ENCODE results near the gene ELF1. TPM values are rescaled to one million over a fixed set of nuclear protein-coding genes. Genes with fewer than 3 reads are reported as not detected.

ELF1 gene
- total and polyA plus RNA-seq, 10 of the 15 experiments (the other 5 are each of a cell fraction or from before 2014, with no cell fraction given): 43.3 to 97.6 (median 55.7) TPM

DNA sequence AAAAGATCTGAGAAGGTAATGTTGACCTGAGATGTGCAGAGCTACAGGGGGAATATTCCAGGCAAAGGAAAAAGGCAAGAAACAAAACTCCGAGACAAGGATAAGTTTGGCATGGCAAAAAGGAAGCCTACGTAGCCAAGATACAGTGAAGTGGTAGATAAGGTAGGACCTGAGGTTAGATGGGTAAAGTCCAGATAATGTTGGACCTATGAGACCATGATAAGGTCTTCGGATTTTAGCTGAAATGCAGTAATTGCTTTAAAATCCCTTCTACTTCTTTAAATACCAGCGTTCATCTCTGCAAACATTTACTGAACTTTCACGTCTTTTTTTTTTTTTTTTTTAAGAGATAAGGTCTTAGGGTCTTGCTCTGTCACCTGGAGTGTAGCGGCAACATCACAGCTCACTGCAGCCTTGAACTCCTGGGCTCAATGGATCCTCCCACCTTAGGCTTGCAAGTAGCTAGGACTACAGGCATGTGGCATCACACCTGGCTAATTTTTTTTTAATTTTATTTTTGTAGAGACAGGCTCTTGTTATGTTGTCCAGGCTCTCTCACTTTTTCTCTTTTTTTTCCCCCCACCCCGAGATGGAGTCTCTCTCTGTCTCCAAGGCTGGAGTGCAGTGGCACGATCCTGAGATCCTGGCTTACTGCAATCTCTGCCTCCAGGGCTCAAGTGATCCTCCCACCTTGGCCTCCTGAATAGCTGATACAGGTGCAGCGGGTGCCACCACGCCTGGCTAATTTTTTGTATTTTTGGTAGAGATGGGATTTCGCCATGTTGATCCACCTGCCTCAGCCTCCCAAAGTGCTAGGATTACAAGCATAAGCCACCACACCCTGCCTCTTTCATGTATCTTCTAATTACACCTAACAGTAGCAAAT, 38.0 kb upstream of the ELF1 start (continued):
- TF ChIP-seq, protein P1, sequence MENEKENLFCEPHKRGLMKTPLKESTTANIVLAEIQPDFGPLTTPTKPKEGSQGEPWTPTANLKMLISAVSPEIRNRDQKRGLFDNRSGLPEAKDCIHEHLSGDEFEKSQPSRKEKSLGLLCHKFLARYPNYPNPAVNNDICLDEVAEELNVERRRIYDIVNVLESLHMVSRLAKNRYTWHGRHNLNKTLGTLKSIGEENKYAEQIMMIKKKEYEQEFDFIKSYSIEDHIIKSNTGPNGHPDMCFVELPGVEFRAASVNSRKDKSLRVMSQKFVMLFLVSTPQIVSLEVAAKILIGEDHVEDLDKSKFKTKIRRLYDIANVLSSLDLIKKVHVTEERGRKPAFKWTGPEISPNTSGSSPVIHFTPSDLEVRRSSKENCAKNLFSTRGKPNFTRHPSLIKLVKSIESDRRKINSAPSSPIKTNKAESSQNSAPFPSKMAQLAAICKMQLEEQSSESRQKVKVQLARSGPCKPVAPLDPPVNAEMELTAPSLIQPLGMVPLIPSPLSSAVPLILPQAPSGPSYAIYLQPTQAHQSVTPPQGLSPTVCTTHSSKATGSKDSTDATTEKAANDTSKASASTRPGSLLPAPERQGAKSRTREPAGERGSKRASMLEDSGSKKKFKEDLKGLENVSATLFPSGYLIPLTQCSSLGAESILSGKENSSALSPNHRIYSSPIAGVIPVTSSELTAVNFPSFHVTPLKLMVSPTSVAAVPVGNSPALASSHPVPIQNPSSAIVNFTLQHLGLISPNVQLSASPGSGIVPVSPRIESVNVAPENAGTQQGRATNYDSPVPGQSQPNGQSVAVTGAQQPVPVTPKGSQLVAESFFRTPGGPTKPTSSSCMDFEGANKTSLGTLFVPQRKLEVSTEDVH (IDR thresholded peaks at IDR 0.05; ENCODE audit: low read depth, partially characterized antibody): no peak
- TF ChIP-seq NR2C2 (IDR thresholded peaks at IDR 0.05; ENCODE audit: borderline replicate concordance, control insufficient read depth, insufficient read length, low read depth) (no peak), TBL1XR1 (IDR thresholded peaks at IDR 0.05; ENCODE audit: low read depth, low read length) (no peak)

DNA sequence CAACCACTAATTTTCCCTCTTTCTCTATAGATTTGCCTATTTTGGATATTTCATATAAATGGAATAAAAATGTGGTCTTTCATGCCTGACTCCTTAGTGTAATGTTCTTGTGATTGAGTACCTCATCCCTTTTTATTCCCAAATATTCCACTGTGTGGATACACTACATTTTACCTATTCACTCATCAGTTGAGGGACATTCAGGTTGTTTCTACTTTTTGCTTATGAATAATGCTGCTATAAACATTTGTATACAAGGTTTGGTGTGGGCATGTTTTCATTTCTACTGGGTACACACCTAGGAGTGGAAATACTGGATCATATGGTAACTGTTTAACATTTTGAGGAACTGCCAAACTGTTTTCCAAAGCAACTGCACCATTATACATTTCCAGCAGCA, 37.1 kb upstream of the ELF1 start:
- intact Hi-C loops (cut with micrococcal nuclease; ENCODE audit: unreplicated experiment): loop anchor here (5.0 kb wide), 1 partner anchor 84 kb away; no protein-coding TSS in a partner anchor
- FAIRE-seq (no peak), ATAC-seq (no peak), DNase-seq (ENCODE audit: low read depth, low spot score) (no peak)
- H4K20me1 ChIP-seq (ENCODE audit: control insufficient read depth, insufficient read depth): no peaks in the 10 kb centered on the region
- ChIA-PET CTCF (interaction anchor here (0.6 to 5.2 kb wide), 17 partner anchors 8 to 1021 kb away, joined by 3 to 129 read pairs (median 9); partner anchors contain the start of gene ELF1), POLR2A (interaction anchor here (1.3 to 3.1 kb wide), 3 partner anchors 42 to 82 kb away, joined by 5 to 14 read pairs (median 5); no protein-coding TSS in a partner anchor), RAD21 (ENCODE audit: unreplicated experiment) (interaction anchor here (0.9 to 9.9 kb wide), 6 partner anchors 39 to 83 kb away, joined by 3 to 172 read pairs (median 14); no protein-coding TSS in a partner anchor), SMC1A (ENCODE audit: uncharacterized antibody, unreplicated experiment) (interaction anchor here (0.6 to 4.0 kb wide), 10 partner anchors 36 to 176 kb away, joined by 3 to 42 read pairs (median 4); partner anchors contain the start of gene ELF1)
- TF ChIP-seq, protein P2, sequence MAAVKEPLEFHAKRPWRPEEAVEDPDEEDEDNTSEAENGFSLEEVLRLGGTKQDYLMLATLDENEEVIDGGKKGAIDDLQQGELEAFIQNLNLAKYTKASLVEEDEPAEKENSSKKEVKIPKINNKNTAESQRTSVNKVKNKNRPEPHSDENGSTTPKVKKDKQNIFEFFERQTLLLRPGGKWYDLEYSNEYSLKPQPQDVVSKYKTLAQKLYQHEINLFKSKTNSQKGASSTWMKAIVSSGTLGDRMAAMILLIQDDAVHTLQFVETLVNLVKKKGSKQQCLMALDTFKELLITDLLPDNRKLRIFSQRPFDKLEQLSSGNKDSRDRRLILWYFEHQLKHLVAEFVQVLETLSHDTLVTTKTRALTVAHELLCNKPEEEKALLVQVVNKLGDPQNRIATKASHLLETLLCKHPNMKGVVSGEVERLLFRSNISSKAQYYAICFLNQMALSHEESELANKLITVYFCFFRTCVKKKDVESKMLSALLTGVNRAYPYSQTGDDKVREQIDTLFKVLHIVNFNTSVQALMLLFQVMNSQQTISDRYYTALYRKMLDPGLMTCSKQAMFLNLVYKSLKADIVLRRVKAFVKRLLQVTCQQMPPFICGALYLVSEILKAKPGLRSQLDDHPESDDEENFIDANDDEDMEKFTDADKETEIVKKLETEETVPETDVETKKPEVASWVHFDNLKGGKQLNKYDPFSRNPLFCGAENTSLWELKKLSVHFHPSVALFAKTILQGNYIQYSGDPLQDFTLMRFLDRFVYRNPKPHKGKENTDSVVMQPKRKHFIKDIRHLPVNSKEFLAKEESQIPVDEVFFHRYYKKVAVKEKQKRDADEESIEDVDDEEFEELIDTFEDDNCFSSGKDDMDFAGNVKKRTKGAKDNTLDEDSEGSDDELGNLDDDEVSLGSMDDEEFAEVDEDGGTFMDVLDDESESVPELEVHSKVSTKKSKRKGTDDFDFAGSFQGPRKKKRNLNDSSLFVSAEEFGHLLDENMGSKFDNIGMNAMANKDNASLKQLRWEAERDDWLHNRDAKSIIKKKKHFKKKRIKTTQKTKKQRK (IDR thresholded peaks at IDR 0.05; ENCODE audit: low read depth, low read length): no peak
- TF ChIP-seq PAX5 (IDR thresholded peaks at IDR 0.05; ENCODE audit: borderline replicate concordance, low read depth, low read length): no peak
- TF ChIP-seq, protein P3, sequence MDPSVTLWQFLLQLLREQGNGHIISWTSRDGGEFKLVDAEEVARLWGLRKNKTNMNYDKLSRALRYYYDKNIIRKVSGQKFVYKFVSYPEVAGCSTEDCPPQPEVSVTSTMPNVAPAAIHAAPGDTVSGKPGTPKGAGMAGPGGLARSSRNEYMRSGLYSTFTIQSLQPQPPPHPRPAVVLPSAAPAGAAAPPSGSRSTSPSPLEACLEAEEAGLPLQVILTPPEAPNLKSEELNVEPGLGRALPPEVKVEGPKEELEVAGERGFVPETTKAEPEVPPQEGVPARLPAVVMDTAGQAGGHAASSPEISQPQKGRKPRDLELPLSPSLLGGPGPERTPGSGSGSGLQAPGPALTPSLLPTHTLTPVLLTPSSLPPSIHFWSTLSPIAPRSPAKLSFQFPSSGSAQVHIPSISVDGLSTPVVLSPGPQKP (IDR thresholded peaks at IDR 0.05; ENCODE audit: low read depth, low read length): no peak
- no peak for TF ChIP-seq HDAC2 (IDR thresholded peaks at IDR 0.05)
- TF ChIP-seq RB1 (IDR thresholded peaks at IDR 0.05; ENCODE audit: borderline replicate concordance): no peak
- TF ChIP-seq ZNF384 (IDR thresholded peaks at IDR 0.05; ENCODE audit: borderline replicate concordance, low read depth, low read length): no peak
- TF ChIP-seq ESRRA (IDR thresholded peaks at IDR 0.05; ENCODE audit: low read length): no peak
- no peak for TF ChIP-seq ZZZ3 (IDR thresholded peaks at IDR 0.05; ENCODE audit: control insufficient read depth, insufficient read length, low read depth)
- TF ChIP-seq CBX5 (IDR thresholded peaks at IDR 0.05; ENCODE audit: low read depth): no peak
- BruUV-seq (replicated peaks): no TSS peak
- in situ Hi-C loops (cut with MboI): loop anchor here (5.0 kb wide), 1 partner anchor 79 kb away; no protein-coding TSS in a partner anchor
- no peak overlapping the region for H2AFZ ChIP-seq (ENCODE audit: control insufficient read depth, low read depth, low read length)
- no peak overlapping the region for H3K27ac ChIP-seq (ENCODE audit: control insufficient read depth, insufficient read depth)
- H3K9ac ChIP-seq (ENCODE audit: control insufficient read depth, insufficient read depth, low read length): no peak overlapping the region
- peaks cover 2% of the 10 kb centered on the region; the same call in 1 of the 2 replicates for H3K4me1 ChIP-seq (ENCODE audit: control insufficient read depth, insufficient read depth, low read length)
- peaks cover 84% of the 10 kb centered on the region for H3K79me2 ChIP-seq (ENCODE audit: control insufficient read depth, insufficient read depth, low read length)
- H3K27me3 ChIP-seq (replicated peaks in 1 of 2; ENCODE audit: control insufficient read depth in 2 of 2, insufficient read depth in 2 of 2, low read length in 1 of 2): no peaks in the 10 kb centered on the region
- peak overlapping the region; percentile 17; the same call in 1 of the 2 replicates for H3K4me2 ChIP-seq (ENCODE audit: control insufficient read depth, insufficient read depth)
- H3K9me3 ChIP-seq (replicated peaks; ENCODE audit: control insufficient read depth, insufficient read depth, low read length): no peaks in the 10 kb centered on the region
- H3K4me3 ChIP-seq: no peak overlapping the region
- H3K36me3 ChIP-seq (ENCODE audit: control insufficient read depth in 2 of 2, insufficient read depth in 2 of 2, low read length in 1 of 2): no peaks in the 10 kb centered on the region
